H9 (cell line): ENCODE results near the gene DLK1. TPM values are rescaled to one million over a fixed set of nuclear protein-coding genes. Genes with fewer than 3 reads are reported as not detected.

Experiments
- DNase-seq: peaks from one replicate; pipeline ENCODE4 v3.0.0-alpha.2; 2017
- H2AFZ ChIP-seq: one replicate; pipeline ENCODE4 v1.6.1; 2013; ENCODE audit warnings: mild to moderate bottlenecking, low read length, control low read depth, moderate library complexity
- H2AK5ac ChIP-seq: 2 replicates; pipeline ENCODE4 v1.6.1; 2013; ENCODE audit warnings: low read length, control low read depth, mixed read lengths; ENCODE audit not compliant: insufficient read length
- H2BK120ac ChIP-seq: one replicate; pipeline ENCODE4 v1.6.1; 2013; ENCODE audit warnings: low read depth, mild to moderate bottlenecking, low read length, control low read depth, inconsistent platforms; ENCODE audit not compliant: poor library complexity, severe bottlenecking
- H2BK12ac ChIP-seq: 2 replicates; pipeline ENCODE4 v1.6.1; 2013; ENCODE audit warnings: low read length, control low read depth, mixed read lengths, low read depth; ENCODE audit not compliant: insufficient read length
- H2BK15ac ChIP-seq: 2 replicates; pipeline ENCODE4 v1.6.1; 2013; ENCODE audit warnings: low read depth, low read length, control low read depth
- H2BK20ac ChIP-seq: one replicate; pipeline ENCODE4 v1.6.1; 2013; ENCODE audit warnings: low read depth, mild to moderate bottlenecking, low read length, control low read depth, inconsistent platforms; ENCODE audit not compliant: poor library complexity, severe bottlenecking
- H2BK5ac ChIP-seq: 2 replicates; pipeline ENCODE4 v1.6.1; 2013; ENCODE audit warnings: low read length, control low read depth, mixed read lengths; ENCODE audit not compliant: insufficient read length
- H3K14ac ChIP-seq: 2 replicates; pipeline ENCODE4 v1.6.1; 2013; ENCODE audit warnings: low read length, control low read depth; ENCODE audit not compliant: insufficient read depth
- H3K18ac ChIP-seq: 2 replicates; pipeline ENCODE4 v1.6.1; 2013; ENCODE audit warnings: low read depth, mild to moderate bottlenecking, mixed read lengths, low read length, control low read depth; ENCODE audit not compliant: insufficient read length
- H3K23ac ChIP-seq: 2 replicates; pipeline ENCODE4 v1.6.1; 2013; ENCODE audit warnings: low read length, control low read depth, mixed read lengths, low read depth; ENCODE audit not compliant: insufficient read length
- H3K23me2 ChIP-seq: 2 replicates; pipeline ENCODE4 v1.6.1; 2013; ENCODE audit warnings: low read depth, mild to moderate bottlenecking, mixed read lengths, low read length, control low read depth; ENCODE audit not compliant: insufficient read length, poor library complexity, severe bottlenecking
- H3K27ac ChIP-seq: 2 replicates; pipeline ENCODE4 v1.5.1; 2013; ENCODE audit warnings: low read length, control low read depth, mixed read lengths, low read depth; ENCODE audit not compliant: insufficient read length
- H3K27me3 ChIP-seq: 2 replicates; pipeline ENCODE4 v1.6.1; 2013; ENCODE audit warnings: low read length, control low read depth, inconsistent platforms; ENCODE audit not compliant: insufficient read depth
- H3K4ac ChIP-seq: 2 replicates; pipeline ENCODE4 v1.6.1; 2013; ENCODE audit warnings: low read depth, mild to moderate bottlenecking, control low read depth, inconsistent platforms, low read length, moderate library complexity
- H3K4me1 ChIP-seq: 2 replicates; pipeline ENCODE4 v1.6.1; 2013; ENCODE audit warnings: low read length, control low read depth, inconsistent platforms; ENCODE audit not compliant: insufficient read depth
- H3K4me2 ChIP-seq: 2 replicates; pipeline ENCODE4 v1.6.1; 2013; ENCODE audit warnings: low read length, control low read depth, mixed read lengths; ENCODE audit not compliant: insufficient read length, insufficient read depth
- H3K56ac ChIP-seq: 2 replicates; pipeline ENCODE4 v1.6.1; 2013; ENCODE audit warnings: low read depth, mild to moderate bottlenecking, mixed read lengths, low read length, control low read depth; ENCODE audit not compliant: insufficient read length
- H3K79me1 ChIP-seq: 2 replicates; pipeline ENCODE4 v1.6.1; 2013; ENCODE audit warnings: low read depth, mild to moderate bottlenecking, moderate library complexity, low read length, control low read depth, inconsistent platforms; ENCODE audit not compliant: insufficient read depth, poor library complexity, severe bottlenecking
- H3K79me2 ChIP-seq: 2 replicates; pipeline ENCODE4 v1.6.1; 2013; ENCODE audit warnings: low read length, control low read depth, inconsistent platforms; ENCODE audit not compliant: insufficient read depth
- H3K9ac ChIP-seq: 2 replicates; pipeline ENCODE4 v1.6.1; 2013; ENCODE audit warnings: low read length, control low read depth, mixed read lengths; ENCODE audit not compliant: insufficient read length; ENCODE audit errors: extremely low read depth
- H3K9me3 ChIP-seq: one replicate; pipeline ENCODE4 v1.6.1; 2013; ENCODE audit warnings: low read depth, low read length, inconsistent platforms; ENCODE audit not compliant: control insufficient read depth
- H3T11ph ChIP-seq: one replicate; pipeline ENCODE4 v1.6.1; 2013; ENCODE audit warnings: mild to moderate bottlenecking, low read length, control low read depth, inconsistent platforms
- H4K20me1 ChIP-seq: one replicate; pipeline ENCODE4 v1.6.1; 2013; ENCODE audit not compliant: control insufficient read depth, insufficient read length, insufficient read depth
- H4K5ac ChIP-seq: 2 replicates; pipeline ENCODE4 v1.6.1; 2013; ENCODE audit warnings: low read depth, mild to moderate bottlenecking, mixed read lengths, low read length, control low read depth; ENCODE audit not compliant: insufficient read length
- H4K8ac ChIP-seq: replicated peaks from 2 replicates; pipeline ENCODE4 v1.6.1; 2013; ENCODE audit warnings: low read length, control low read depth, mixed read lengths, low read depth; ENCODE audit not compliant: insufficient read length
- H4K91ac ChIP-seq: 2 replicates; pipeline ENCODE4 v1.6.1; 2013; ENCODE audit warnings: low read depth, mild to moderate bottlenecking, moderate library complexity, mixed read lengths, low read length, control low read depth; ENCODE audit not compliant: insufficient read length
- H3K27ac Mint-ChIP-seq, 3 experiments: 2 replicates in 2 of 3; 3 replicates in 1 of 3; pipeline ENCODE4 v1.8.0; 2020 to 2021; ENCODE audit warnings: mixed read lengths in 3 of 3, mild to moderate bottlenecking in 1 of 3, moderate library complexity in 1 of 3
- H3K27me3 Mint-ChIP-seq: 2 replicates; pipeline ENCODE4 v1.8.0; 2021; ENCODE audit warnings: low read depth, mild to moderate bottlenecking, moderate library complexity, mixed read lengths
- H3K36me3 Mint-ChIP-seq, 3 experiments: 2 replicates in 2 of 3; 3 replicates in 1 of 3; pipeline ENCODE4 v1.8.0; 2020 to 2021; ENCODE audit warnings: low read depth in 3 of 3, mixed read lengths in 3 of 3; ENCODE audit not compliant: insufficient read depth in 1 of 3
- H3K4me1 Mint-ChIP-seq, 2 experiments: 2 replicates each; pipeline ENCODE4 v1.8.0; 2020; ENCODE audit warnings: mixed read lengths in 2 of 2
- H3K4me3 Mint-ChIP-seq, 2 experiments: 2 replicates in 1 of 2; 3 replicates in 1 of 2; pipeline ENCODE4 v1.8.0; 2020 to 2021; ENCODE audit warnings: mild to moderate bottlenecking in 2 of 2, mixed read lengths in 2 of 2, moderate library complexity in 1 of 2
- H3K9me3 Mint-ChIP-seq, 2 experiments: 2 replicates in 1 of 2; 3 replicates in 1 of 2; pipeline ENCODE4 v1.8.0; 2020; ENCODE audit warnings: mild to moderate bottlenecking in 2 of 2, mixed read lengths in 2 of 2, moderate library complexity in 1 of 2
- CTCF ChIP-seq: fragments of 200-600 bp; sonication (generic); conservative IDR thresholded peaks from 3 replicates; pipeline ENCODE4 v1.8.0; 2021; ENCODE audit warnings: antibody characterized with exemption, mild to moderate bottlenecking
- WGBS: extraction: QIAGEN DNeasy Blood & Tissue Kit; methylation state at CpG from one replicate; pipeline ENCODE4 v1.1.7; 2013; ENCODE audit warnings: missing lambda C conversion rate, low lambda C conversion rate, mixed read lengths; ENCODE audit not compliant: insufficient read length; ENCODE audit errors: extremely low coverage; 5-methylcytosine and 5-hydroxymethylcytosine counted together
- total RNA-seq: library from RNA; stranded (reverse); gene quantifications from 2 replicates; pipeline ENCODE4 v1.2.1, GENCODE V29; 2021

Gene DLK1
- total RNA-seq, 1 experiment from 2014 or later: 2.8 TPM

- WGBS: no CpG with 5 or more reads among the region's 8 CpGs
- Histone ChIP-seq H3K9me3 (no peaks in the 10 kb centered on the region), H4K8ac (no peak overlapping the region), H3K18ac (no peak overlapping the region), H2BK12ac (no peak overlapping the region), H3K4ac (no peak overlapping the region), H2BK120ac (no peak overlapping the region), H3K27me3 (no peaks in the 10 kb centered on the region), H3K9ac (no peak overlapping the region), H2AFZ (no peak overlapping the region), H3T11ph (no peak overlapping the region), H3K23ac (no peak overlapping the region), H3K27ac (no peak overlapping the region), H3K4me2 (no peak overlapping the region), H2BK5ac (no peak overlapping the region), H3K79me1 (no peaks in the 10 kb centered on the region), H3K4me1 (no peaks in the 10 kb centered on the region), H2BK15ac (no peak overlapping the region), H4K91ac (no peak overlapping the region), H3K14ac (no peak overlapping the region), H3K23me2 (no peaks in the 10 kb centered on the region), H4K20me1 (no peaks in the 10 kb centered on the region), H2AK5ac (no peak overlapping the region), H3K56ac (no peak overlapping the region), H4K5ac (no peak overlapping the region), H2BK20ac (no peak overlapping the region), H3K79me2 (no peaks in the 10 kb centered on the region)
- Mint-ChIP-seq H3K4me3 (no peak overlapping the region), H3K27me3 (peaks cover 17% of the 10 kb centered on the region), H3K4me1 (peaks cover 12 to 15% of the 10 kb centered on the region in 2 experiments), H3K36me3 (peaks cover 0 to 7% (median 2%) of the 10 kb centered on the region in 3 experiments; a peak in 1 of 7 replicates), H3K27ac (no peak overlapping the region), H3K9me3 (peaks cover 11 to 20% of the 10 kb centered on the region in 2 experiments)
- DNase-seq: no peak
- TF ChIP-seq CTCF: no peak
Measured at GRCh38 chr14:100762901-100763300, 36.2 kb downstream of the DLK1 start.
